Spleen (tissue), 13 donors: ENCODE results near the gene MT1A. TPM values are rescaled to one million over a fixed set of nuclear protein-coding genes. Genes with fewer than 3 reads are reported as not detected.

ENCODE experiments used
- DNase-seq: peaks from one replicate; pipeline ENCODE4 v3.0.0-alpha.2; 2020
- H3K27ac ChIP-seq, 8 donors: fragments of 200-600 bp; sonication (generic) in 7 of 8; 1 replicate in 4 of 8; 2 replicates in 4 of 8; pipeline versions ENCODE4 v1.5.0 to v1.8.0; 2016 to 2021; ENCODE audit warnings: inconsistent platforms in 4 of 8, mild to moderate bottlenecking in 4 of 8, moderate library complexity in 1 of 8
- H3K27me3 ChIP-seq, 7 donors: fragments of 200-600 bp; sonication (generic) in 6 of 7; replicated peaks in 1 of 7; 1 replicate in 4 of 7; 2 replicates in 3 of 7; pipeline versions ENCODE4 v1.5.0 to v1.8.0; 2016 to 2021; ENCODE audit warnings: inconsistent platforms in 3 of 7, mild to moderate bottlenecking in 1 of 7
- H3K36me3 ChIP-seq, 6 donors: fragments of 200-600 bp; sonication (generic) in 5 of 6; 1 replicate in 4 of 6; 2 replicates in 2 of 6; pipeline versions ENCODE4 v1.5.0 to v1.8.0; 2016 to 2021; ENCODE audit warnings: inconsistent platforms in 2 of 6
- H3K4me1 ChIP-seq, 6 donors: fragments of 200-600 bp; sonication (generic) in 5 of 6; 1 replicate in 3 of 6; 2 replicates in 3 of 6; pipeline versions ENCODE4 v1.5.0 to v1.8.0; 2016 to 2021; ENCODE audit warnings: inconsistent platforms in 3 of 6
- H3K4me3 ChIP-seq, 8 donors: fragments of 200-600 bp; sonication (generic) in 7 of 8; 1 replicate in 4 of 8; 2 replicates in 4 of 8; pipeline versions ENCODE4 v1.5.0 to v1.8.0; 2016 to 2021; ENCODE audit warnings: inconsistent platforms in 4 of 8, mild to moderate bottlenecking in 4 of 8, moderate library complexity in 2 of 8
- H3K9me3 ChIP-seq, 8 donors: fragments of 200-600 bp; sonication (generic) in 7 of 8; 1 replicate in 4 of 8; 2 replicates in 4 of 8; pipeline versions ENCODE4 v1.5.0 to v1.8.0; 2016 to 2021; ENCODE audit warnings: inconsistent platforms in 4 of 8
- POLR2A ChIP-seq, 3 donors: fragments of 450-650 bp; IDR thresholded peaks; one replicate each; pipeline ENCODE4 v1.5.1; 2017; ENCODE audit warnings: antibody characterized with exemption in 3 of 3, mild to moderate bottlenecking in 1 of 3
- POLR2AphosphoS5 ChIP-seq, 3 donors: sonication (generic); formaldehyde crosslinking; IDR thresholded peaks; one replicate each; pipeline ENCODE4 v1.5.1; 2017; ENCODE audit warnings: antibody characterized with exemption in 3 of 3
- WGBS, 5 donors: extraction: QIAGEN DNeasy Blood & Tissue Kit in 3 of 5; methylation state at CpG; one replicate each; pipeline versions ENCODE4 v1.1.5 to v1.1.7; 2013 to 2018; 5-methylcytosine and 5-hydroxymethylcytosine counted together
- intact Hi-C: fragments of 100-400 bp; cut with DNase I; formaldehyde crosslinking; loops from one replicate; pipeline ENCODE4 v1.15.0; 2023; ENCODE audit warnings: low total_unique reads
- long read RNA-seq, 2 donors: transcript quantifications; one replicate each; lab custom pipeline, GENCODE V29; 2026
- polyA plus RNA-seq, 3 donors: library from polyadenylated mRNA; stranded (reverse); fragments of 200-250 nt; gene quantifications; one replicate each; pipeline ENCODE4 v1.2.1, GENCODE V29; 2013
- total RNA-seq, 7 donors: library from RNA; depleted of rRNA in 3 of 7; stranded (reverse); fragments of >200 nt in 3 of 7; fragmentation: NEBNext Ultra II Directional in 4 of 7; extraction: Animal tissue kit (Norgen Biotek cat#: 25700) in 4 of 7; gene quantifications; one replicate each; pipeline versions ENCODE4 v1.1.0 to v1.2.1, GENCODE V29; 2016 to 2021
- TF ChIP-seq, protein P1 (sequence below), 11 experiments: fragments of 200-600 bp in 7 of 11; fragments of 450-650 bp in 4 of 11; sonication (generic) in 4 of 11; IDR thresholded peaks in 8 of 11; conservative IDR thresholded peaks in 3 of 11; 1 replicate in 7 of 11; 2 replicates in 4 of 11; pipeline versions ENCODE4 v1.4.0 to v1.8.0; 2016 to 2021; ENCODE audit warnings: antibody characterized with exemption in 11 of 11, inconsistent platforms in 4 of 11, mild to moderate bottlenecking in 1 of 11
- donor health status: healthy with polysubstance abuse.
- donor health status: DM: no; HTN: no; CAD: no; lungs with moderate emphysema.
- donor health status: DM: no; HTN: no; CAD: no.
- donor health status: Bipolar disorder and iron deficiency.
- donor health status: healthy.
- donor health status: DM: no; HTN: no; CAD: no.
- donor health status: DM: yes; HTN: yes; CAD: no.

Gene MT1A
- total RNA-seq (10 to 100 TPM in 1 of 7 donors, 1 to 10 TPM in 2, not detected in 4; 1.5 to 27.3 (median 1.5) TPM), polyA plus RNA-seq (10 to 100 TPM in 1 of 3 donors, 1 to 10 TPM in 2; 1.1 to 14.2 (median 8.5) TPM)
- long read RNA-seq, donor 1 = 0 reads
- long read RNA-seq, donor 2 = 0 reads

DNA sequence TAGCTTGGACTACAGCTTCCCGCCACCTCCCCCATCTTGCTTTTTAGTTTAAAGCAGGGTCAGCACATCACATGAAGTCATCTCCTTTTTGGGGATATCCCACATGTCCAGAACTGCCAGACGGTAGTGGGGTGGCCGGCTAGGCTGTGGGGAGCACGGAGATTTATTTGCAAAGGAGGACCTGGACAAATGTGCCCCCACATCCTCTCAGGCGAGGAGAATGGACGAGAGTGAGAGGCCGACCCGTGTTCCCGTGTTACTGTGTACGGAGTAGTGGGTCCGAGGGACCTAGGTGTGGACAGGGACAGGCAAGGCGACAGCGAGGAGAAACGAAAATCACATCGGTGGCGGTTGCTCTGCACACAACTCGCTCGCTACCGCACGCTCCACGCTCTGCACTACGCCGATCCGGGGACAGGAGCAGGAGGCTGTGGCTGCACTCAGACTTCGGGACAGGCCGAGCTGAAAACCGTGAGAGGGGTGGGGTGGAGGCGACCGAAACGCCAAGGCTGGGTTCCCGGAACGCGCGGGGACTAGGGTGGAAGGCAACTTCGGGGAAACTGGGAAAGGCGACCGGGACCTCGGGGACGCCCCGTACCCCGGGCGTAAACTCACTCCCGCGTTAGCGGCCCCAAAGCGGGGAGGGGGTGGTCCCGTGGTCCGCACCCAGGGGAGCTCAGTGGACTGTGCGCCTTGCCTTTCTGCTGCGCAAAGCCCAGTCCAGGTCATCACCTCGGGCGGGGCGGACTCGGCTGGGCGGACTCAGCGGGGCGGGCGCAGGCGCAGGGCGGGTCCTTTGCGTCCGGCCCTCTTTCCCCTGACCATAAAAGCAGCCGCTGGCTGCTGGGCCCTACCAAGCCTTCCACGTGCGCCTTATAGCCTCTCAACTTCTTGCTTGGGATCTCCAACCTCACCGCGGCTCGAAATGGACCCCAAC is at the start of gene MT1A:
TSS of gene MT1A (plus strand) at position 853 of the 937 bp plus-strand sequence. CDS start at position 926, 73 bp downstream.
- peak; percentile 79 for DNase-seq
- Histone ChIP-seq H3K4me1 (peaks cover 14 to 39% (median 26%) of the 10 kb centered on the region in 6 donors), H3K36me3 (no peaks in the 10 kb centered on the region), H3K27me3 (peaks cover 5 to 90% (median 67%) of the 10 kb centered on the region in 7 donors), H3K9me3 (no peaks in the 10 kb centered on the region), H3K27ac (peak within 1 kb of the TSS in 6 of 8 donors; percentile 10 to 52 (median 40)), H3K4me3 (peak within 1 kb of the TSS; percentile 6 to 66 (median 34))
- WGBS, 5 donors = 5 to 14% (median 7%) methylated on average over 47 to 68 of the region's 68 CpGs
- intact Hi-C loops = no loop called here
- peak; percentile 58 to 87 (median 79) for TF ChIP-seq POLR2AphosphoS5 (IDR thresholded peaks at IDR 0.05)
- TF ChIP-seq, protein P1, sequence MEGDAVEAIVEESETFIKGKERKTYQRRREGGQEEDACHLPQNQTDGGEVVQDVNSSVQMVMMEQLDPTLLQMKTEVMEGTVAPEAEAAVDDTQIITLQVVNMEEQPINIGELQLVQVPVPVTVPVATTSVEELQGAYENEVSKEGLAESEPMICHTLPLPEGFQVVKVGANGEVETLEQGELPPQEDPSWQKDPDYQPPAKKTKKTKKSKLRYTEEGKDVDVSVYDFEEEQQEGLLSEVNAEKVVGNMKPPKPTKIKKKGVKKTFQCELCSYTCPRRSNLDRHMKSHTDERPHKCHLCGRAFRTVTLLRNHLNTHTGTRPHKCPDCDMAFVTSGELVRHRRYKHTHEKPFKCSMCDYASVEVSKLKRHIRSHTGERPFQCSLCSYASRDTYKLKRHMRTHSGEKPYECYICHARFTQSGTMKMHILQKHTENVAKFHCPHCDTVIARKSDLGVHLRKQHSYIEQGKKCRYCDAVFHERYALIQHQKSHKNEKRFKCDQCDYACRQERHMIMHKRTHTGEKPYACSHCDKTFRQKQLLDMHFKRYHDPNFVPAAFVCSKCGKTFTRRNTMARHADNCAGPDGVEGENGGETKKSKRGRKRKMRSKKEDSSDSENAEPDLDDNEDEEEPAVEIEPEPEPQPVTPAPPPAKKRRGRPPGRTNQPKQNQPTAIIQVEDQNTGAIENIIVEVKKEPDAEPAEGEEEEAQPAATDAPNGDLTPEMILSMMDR (IDR thresholded peaks at IDR 0.05 in 8 of 11, conservative IDR thresholded peaks at IDR 0.05 in 3 of 11) = no peak
- no peak for TF ChIP-seq POLR2A (IDR thresholded peaks at IDR 0.05)

DNA sequence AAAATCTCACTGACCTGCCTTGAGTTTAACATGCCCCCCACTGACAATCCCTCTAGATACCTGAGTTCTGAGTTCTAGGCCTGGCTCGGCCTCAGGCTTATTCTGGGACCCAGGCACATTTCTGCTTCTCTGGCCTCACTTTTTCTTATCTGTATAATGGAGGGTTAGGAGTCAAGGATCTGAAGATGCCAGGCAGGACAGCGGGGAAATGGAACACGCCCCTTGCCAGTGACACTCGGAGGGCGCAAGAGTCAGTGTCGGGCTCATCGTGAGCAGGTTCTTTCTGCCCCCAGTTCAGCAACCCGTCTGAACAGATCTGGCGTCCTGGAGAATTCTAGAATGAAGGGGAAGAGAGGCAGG is 49.7 kb upstream of the MT1A start:
- H3K27me3 ChIP-seq = peaks cover 0 to 54% (median 23%) of the 10 kb centered on the region in 7 donors
- H3K4me3 ChIP-seq = peak overlapping the region in 6 of 8 donors; percentile 26 to 69 (median 40)

DNA sequence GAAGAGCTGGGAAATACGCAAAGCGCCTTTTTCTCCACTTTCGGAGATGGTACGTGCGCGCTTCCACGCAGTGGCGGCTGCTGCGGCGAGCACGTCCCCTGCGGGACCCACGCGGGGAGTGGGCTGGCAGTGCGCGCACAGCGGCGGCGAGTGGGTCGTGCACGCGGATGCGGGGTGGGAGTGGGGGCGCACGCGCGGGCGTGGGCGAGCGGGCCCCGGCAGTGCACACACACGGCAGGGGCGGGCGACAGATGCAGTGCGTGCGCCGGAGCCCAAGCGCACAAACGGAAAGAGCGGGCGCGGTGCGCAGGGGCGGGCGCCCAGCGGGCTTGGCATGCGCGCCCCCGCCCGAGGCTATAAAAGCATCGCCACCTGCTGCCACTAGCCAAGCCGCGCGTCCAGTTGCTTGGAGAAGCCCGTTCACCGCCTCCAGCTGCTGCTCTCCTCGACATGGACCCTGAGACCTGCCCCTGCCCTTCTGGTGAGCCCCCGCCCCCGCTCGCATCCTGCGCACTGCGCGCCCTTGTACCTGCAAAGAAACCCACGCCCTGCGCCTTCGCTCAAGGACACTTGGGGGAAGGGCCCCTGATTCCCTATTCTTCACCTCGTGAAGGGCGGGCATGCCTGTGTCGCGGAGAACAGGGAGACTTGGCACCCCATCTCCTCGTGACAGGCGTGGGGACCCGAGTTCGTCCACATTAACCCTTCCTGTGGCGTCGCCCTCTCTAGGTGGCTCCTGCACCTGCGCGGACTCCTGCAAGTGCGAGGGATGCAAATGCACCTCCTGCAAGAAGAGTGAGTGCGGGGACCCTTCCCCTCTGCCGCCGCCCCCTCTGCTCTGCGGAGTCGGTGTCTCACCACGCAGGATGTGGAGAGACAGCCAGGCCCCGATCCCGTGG is 49.1 kb upstream of the MT1A start, which contains the start of gene MT3:
TSS of gene MT3 (plus strand) at position 388 of the 899 bp plus-strand sequence. CDS start at position 451, 63 bp downstream.
- intact Hi-C loops = no loop called here
- TF ChIP-seq POLR2AphosphoS5 (IDR thresholded peaks at IDR 0.05) = no peak
- TF ChIP-seq POLR2A (IDR thresholded peaks at IDR 0.05) = no peak
- peaks cover 0 to 6% (median 0%) of the 10 kb centered on the region in 8 donors for H3K9me3 ChIP-seq
- 5 to 10% (median 5%) methylated on average over 30 to 87 of the region's 87 CpGs for WGBS, 5 donors
- no peak within 1 kb of the TSS for H3K27ac ChIP-seq
- H3K4me3 ChIP-seq = peak within 1 kb of the TSS; percentile 23 to 69 (median 36)
- H3K36me3 ChIP-seq = no peaks in the 10 kb centered on the region
- H3K4me1 ChIP-seq = peaks cover 8 to 16% (median 13%) of the 10 kb centered on the region in 6 donors
- H3K27me3 ChIP-seq = peaks cover 0 to 54% (median 23%) of the 10 kb centered on the region in 7 donors
- no peak for DNase-seq

More for the DNA sequence above, 49.7 kb upstream of the MT1A start:
- no peak for DNase-seq
- Histone ChIP-seq H3K27ac (no peak overlapping the region), H3K36me3 (no peaks in the 10 kb centered on the region), H3K9me3 (peaks cover 0 to under 1% (median 0%) of the 10 kb centered on the region in 8 donors), H3K4me1 (peaks cover 8 to 16% (median 13%) of the 10 kb centered on the region in 6 donors)
- TF ChIP-seq POLR2AphosphoS5 (IDR thresholded peaks at IDR 0.05) (no peak), POLR2A (IDR thresholded peaks at IDR 0.05) (no peak)
- TF ChIP-seq, protein P1 (IDR thresholded peaks at IDR 0.05 in 8 of 11, conservative IDR thresholded peaks at IDR 0.05 in 3 of 11) = no peak
- intact Hi-C loops = no loop called here
- WGBS, 5 donors = 32 to 50% (median 41%) methylated on average over 9 of the region's 9 CpGs
